ENCODE results near the gene ST6GALNAC5.

ST6GALNAC5 gene

DNA sequence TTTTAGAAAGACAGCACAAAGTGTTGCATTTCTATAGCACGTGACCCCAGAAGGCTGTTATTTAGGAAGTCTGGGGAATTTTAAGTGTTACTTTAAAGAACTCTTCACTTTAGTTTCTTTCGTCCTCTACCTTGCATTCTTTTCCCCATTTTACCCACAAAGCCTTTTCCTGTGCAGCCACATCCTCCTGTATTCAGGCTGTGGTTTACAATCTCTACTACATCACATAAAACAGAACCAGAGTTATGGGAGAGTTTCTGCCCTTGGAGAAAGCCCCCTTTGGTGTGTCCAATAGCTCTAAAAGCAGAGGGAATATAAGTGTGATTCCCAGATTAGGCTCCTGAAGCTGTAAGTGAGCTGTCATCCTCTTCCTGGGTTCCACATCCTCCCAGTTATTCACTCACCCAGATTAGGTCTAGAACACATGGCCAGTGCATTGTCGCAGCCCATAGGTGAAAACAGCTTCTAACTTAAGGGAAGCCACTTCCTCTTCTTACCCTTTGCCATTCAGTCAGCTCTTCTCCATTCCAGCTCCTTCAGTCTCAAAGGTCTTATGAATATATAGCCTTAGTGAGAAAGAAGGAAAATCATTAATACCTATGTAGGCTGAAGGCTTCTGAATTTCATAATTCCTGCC is 180.8 kb downstream of the ST6GALNAC5 start:
- Histone ChIP-seq H3K27ac (ENCODE audit: low read depth, low read length, severe bottlenecking) (no peak overlapping the region), H3K36me3 (ENCODE audit: control insufficient read depth, insufficient read depth, low read length) (no peaks in the 10 kb centered on the region), H3K9me3 (ENCODE audit: control insufficient read depth, low read length) (no peaks in the 10 kb centered on the region), H3K4me3 (ENCODE audit: extremely low read depth, insufficient read depth, low read length, poor library complexity, severe bottlenecking) (no peak overlapping the region), H3K4me1 (ENCODE audit: control insufficient read depth, insufficient read depth, low read length, poor library complexity, severe bottlenecking) (no peaks in the 10 kb centered on the region)
- WGBS, 2 experiments (ENCODE audit: insufficient coverage in 2 of 2), result 100% methylated on average over 1 of the region's 3 CpGs; no CpG with 5 or more reads in 1 of the 2 experiments

DNA sequence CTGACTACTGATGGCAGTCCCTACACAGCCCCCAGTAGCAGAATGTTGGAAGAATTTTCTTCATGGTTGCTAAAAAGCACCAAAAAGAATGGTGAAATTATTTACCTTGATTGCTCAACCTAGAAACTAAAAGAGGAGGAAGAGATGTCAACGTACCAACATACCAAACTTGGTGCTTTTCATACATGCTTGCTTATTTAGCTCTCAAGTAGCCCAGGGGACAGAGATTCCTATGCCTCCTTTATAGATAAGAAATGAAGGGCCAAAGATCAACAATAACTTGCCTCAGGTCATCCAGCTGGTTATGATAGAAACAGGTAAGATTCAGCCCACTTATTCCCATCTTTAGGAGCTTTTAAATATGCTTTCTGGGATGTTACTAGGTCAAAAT is 181.3 kb downstream of the ST6GALNAC5 start:
- no CpG with 5 or more reads among the region's 1 CpG for WGBS, 2 experiments (ENCODE audit: insufficient coverage in 2 of 2)
- Histone ChIP-seq H3K4me1 (ENCODE audit: control insufficient read depth, insufficient read depth, low read length, poor library complexity, severe bottlenecking) (no peaks in the 10 kb centered on the region), H3K36me3 (ENCODE audit: control insufficient read depth, insufficient read depth, low read length) (no peaks in the 10 kb centered on the region), H3K9me3 (ENCODE audit: control insufficient read depth, low read length) (no peaks in the 10 kb centered on the region), H3K27ac (ENCODE audit: low read depth, low read length, severe bottlenecking) (no peak overlapping the region), H3K4me3 (ENCODE audit: extremely low read depth, insufficient read depth, low read length, poor library complexity, severe bottlenecking) (no peak overlapping the region)

DNA sequence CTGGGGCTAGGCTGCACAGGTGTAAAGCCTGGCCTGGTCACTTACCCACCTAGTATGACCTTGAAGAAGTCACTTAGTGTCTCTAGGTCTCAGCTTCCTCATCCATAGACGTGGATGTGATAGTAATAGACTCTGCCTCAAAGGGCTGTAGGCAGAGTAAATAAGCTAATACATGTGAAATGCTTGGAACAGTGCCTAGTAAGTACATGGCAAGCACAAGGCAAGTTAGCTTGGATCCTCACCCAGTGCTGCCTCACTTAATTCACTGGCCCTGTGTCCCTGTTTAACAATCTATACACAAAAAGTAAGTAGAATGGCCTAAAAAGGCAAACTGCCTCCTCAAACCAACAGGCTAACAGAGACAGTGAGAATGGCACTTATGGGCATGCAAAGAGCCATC is 184.1 kb downstream of the ST6GALNAC5 start:
- H3K9me3 ChIP-seq (ENCODE audit: control insufficient read depth, low read length), result no peaks in the 10 kb centered on the region
- no peak overlapping the region for H3K4me3 ChIP-seq (ENCODE audit: extremely low read depth, insufficient read depth, low read length, poor library complexity, severe bottlenecking)
- H3K27ac ChIP-seq (ENCODE audit: low read depth, low read length, severe bottlenecking), result no peak overlapping the region
- 63% methylated on average over 1 of the region's 1 CpG; no CpG with 5 or more reads in 1 of the 2 experiments for WGBS, 2 experiments (ENCODE audit: insufficient coverage in 2 of 2)
- H3K36me3 ChIP-seq (ENCODE audit: control insufficient read depth, insufficient read depth, low read length), result no peaks in the 10 kb centered on the region
- H3K4me1 ChIP-seq (ENCODE audit: control insufficient read depth, insufficient read depth, low read length, poor library complexity, severe bottlenecking), result no peaks in the 10 kb centered on the region

DNA sequence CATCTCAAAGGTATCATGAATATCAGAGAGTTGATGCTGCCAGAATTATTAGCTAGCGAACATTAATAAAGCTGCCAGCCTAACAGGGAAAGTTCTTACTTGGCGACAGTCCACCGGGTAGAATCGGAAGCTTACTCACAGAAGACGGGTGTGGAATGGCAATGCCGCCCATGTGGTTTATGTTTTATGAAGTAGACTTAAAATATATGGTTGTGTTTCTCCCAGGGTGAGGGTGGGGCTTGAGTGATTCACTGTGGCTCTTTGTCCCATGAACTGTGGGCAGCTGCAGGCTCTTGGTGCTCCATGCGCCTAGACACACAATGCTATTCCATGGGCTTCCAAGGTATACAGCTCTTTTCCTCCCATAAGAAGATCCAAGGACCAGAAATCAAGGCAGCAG is 189.2 kb downstream of the ST6GALNAC5 start:
- Histone ChIP-seq H3K4me3 (ENCODE audit: extremely low read depth, insufficient read depth, low read length, poor library complexity, severe bottlenecking) (no peak overlapping the region), H3K36me3 (ENCODE audit: control insufficient read depth, insufficient read depth, low read length) (no peaks in the 10 kb centered on the region), H3K27ac (ENCODE audit: low read depth, low read length, severe bottlenecking) (no peak overlapping the region), H3K9me3 (ENCODE audit: control insufficient read depth, low read length) (no peaks in the 10 kb centered on the region), H3K4me1 (ENCODE audit: control insufficient read depth, insufficient read depth, low read length, poor library complexity, severe bottlenecking) (no peaks in the 10 kb centered on the region)
- WGBS, 2 experiments (ENCODE audit: insufficient coverage in 2 of 2), result 89% methylated on average over 5 to 6 of the region's 7 CpGs

DNA sequence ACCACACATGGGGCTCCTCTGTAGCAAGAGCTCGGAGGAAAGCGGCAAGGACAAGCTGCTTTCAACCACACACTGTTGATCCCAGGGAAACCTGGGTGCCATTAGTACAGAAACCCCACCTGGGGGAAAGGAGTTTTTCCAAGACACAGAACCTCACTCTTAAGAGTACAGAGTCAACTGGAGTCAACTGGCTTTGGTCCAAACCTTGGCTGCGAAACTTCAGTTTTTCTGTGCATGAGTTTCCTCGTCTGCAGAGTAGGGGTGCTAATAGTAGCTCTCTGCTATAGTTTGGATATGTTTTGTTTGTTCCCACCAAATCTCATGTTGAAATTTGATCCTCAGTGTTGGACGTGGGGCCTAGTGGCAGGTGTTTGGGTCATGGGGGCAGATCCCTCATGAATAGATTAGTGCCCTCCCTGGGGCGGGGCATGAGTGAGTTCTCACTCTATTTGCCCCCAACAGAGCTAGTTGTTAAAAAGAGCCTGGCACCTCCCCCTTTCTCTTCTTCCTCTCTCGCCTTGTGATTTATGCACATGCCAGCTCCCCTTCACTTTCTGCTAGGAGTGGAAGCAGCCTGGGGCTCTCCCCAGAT is 190.8 kb downstream of the ST6GALNAC5 start:
- 69 to 85% methylated on average over 6 of the region's 7 CpGs for WGBS, 2 experiments (ENCODE audit: insufficient coverage in 2 of 2)
- no peak overlapping the region for H3K27ac ChIP-seq (ENCODE audit: low read depth, low read length, severe bottlenecking)
- H3K36me3 ChIP-seq (ENCODE audit: control insufficient read depth, insufficient read depth, low read length), result no peaks in the 10 kb centered on the region

DNA sequence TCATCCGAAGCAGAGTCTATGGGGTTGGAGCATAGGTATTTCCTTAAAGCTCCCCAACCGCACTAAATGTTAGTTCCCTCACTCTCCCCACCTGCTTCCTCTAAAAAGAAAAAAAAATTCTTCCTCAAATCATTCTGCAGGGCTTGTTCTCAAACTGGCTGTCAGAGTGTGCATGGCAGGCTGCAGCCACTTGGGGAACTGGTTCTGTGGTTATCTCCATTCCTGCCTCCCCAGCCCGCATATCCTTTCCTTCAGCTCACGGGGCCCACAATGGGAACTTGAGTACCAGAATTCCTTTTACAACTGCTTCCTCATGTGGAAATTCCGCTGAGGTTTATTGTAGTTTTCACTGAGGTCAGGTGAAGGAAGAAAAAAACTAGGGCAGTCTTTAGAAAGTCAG is 192.7 kb downstream of the ST6GALNAC5 start:
- Histone ChIP-seq H3K9me3 (ENCODE audit: control insufficient read depth, low read length) (no peaks in the 10 kb centered on the region), H3K27ac (ENCODE audit: low read depth, low read length, severe bottlenecking) (no peak overlapping the region), H3K4me3 (ENCODE audit: extremely low read depth, insufficient read depth, low read length, poor library complexity, severe bottlenecking) (no peak overlapping the region), H3K36me3 (ENCODE audit: control insufficient read depth, insufficient read depth, low read length) (no peaks in the 10 kb centered on the region), H3K4me1 (ENCODE audit: control insufficient read depth, insufficient read depth, low read length, poor library complexity, severe bottlenecking) (no peaks in the 10 kb centered on the region)
- 69% methylated on average over 2 of the region's 5 CpGs; no CpG with 5 or more reads in 1 of the 2 experiments for WGBS, 2 experiments (ENCODE audit: insufficient coverage in 2 of 2)

More for the DNA sequence above, 190.8 kb downstream of the ST6GALNAC5 start:
- H3K9me3 ChIP-seq (ENCODE audit: control insufficient read depth, low read length), result no peaks in the 10 kb centered on the region
- H3K4me3 ChIP-seq (ENCODE audit: extremely low read depth, insufficient read depth, low read length, poor library complexity, severe bottlenecking), result no peak overlapping the region
- H3K4me1 ChIP-seq (ENCODE audit: control insufficient read depth, insufficient read depth, low read length, poor library complexity, severe bottlenecking), result no peaks in the 10 kb centered on the region

DNA sequence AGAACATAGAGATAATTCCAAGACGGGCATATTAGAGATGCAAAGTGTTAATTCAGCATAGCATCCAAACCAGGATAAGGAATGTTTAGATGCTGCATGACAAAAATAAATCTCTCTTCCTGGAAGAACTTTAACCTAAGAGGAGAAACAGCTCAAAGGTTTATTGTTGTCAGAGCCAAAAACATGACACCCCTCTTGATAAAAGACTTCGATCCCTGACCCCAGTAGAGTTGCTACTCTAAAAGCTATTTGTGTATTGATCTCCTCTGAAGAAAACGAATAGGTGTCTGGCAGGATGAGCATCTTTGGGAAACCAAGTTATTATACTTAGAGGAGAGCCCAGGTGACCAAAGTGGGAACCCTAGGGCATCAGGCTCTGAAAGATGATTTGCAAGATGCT is 193.9 kb downstream of the ST6GALNAC5 start:
- 78 to 88% methylated on average over 1 to 2 of the region's 3 CpGs for WGBS, 2 experiments (ENCODE audit: insufficient coverage in 2 of 2)
- Histone ChIP-seq H3K9me3 (ENCODE audit: control insufficient read depth, low read length) (no peaks in the 10 kb centered on the region), H3K4me3 (ENCODE audit: extremely low read depth, insufficient read depth, low read length, poor library complexity, severe bottlenecking) (no peak overlapping the region), H3K36me3 (ENCODE audit: control insufficient read depth, insufficient read depth, low read length) (no peaks in the 10 kb centered on the region), H3K4me1 (ENCODE audit: control insufficient read depth, insufficient read depth, low read length, poor library complexity, severe bottlenecking) (no peaks in the 10 kb centered on the region), H3K27ac (ENCODE audit: low read depth, low read length, severe bottlenecking) (no peak overlapping the region)

DNA sequence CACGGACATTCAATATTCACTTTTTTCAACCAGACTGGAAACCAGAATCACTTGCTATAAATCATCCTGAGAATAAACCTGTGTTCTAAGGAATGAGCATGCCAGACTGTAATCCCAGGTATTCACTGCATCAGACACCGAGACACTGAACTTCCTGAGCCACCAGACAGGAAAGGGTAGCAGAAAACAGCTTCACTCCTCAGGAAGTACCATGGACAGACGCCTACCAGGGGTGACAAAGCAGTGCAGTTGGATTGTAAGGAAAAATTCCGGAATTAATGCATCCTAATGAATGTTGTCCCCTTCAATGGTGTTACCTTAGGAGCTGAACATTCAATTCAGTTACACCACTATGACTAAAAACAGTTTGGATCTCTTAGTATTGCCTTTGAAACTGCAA is 195.8 kb downstream of the ST6GALNAC5 start:
- H3K9me3 ChIP-seq (ENCODE audit: control insufficient read depth, low read length), result no peaks in the 10 kb centered on the region
- H3K4me3 ChIP-seq (ENCODE audit: extremely low read depth, insufficient read depth, low read length, poor library complexity, severe bottlenecking), result no peak overlapping the region
- H3K27ac ChIP-seq (ENCODE audit: low read depth, low read length, severe bottlenecking), result no peak overlapping the region
- WGBS, 2 experiments (ENCODE audit: insufficient coverage in 2 of 2), result 87 to 100% methylated on average over 2 to 3 of the region's 4 CpGs
- no peaks in the 10 kb centered on the region for H3K36me3 ChIP-seq (ENCODE audit: control insufficient read depth, insufficient read depth, low read length)
- H3K4me1 ChIP-seq (ENCODE audit: control insufficient read depth, insufficient read depth, low read length, poor library complexity, severe bottlenecking), result no peaks in the 10 kb centered on the region

DNA sequence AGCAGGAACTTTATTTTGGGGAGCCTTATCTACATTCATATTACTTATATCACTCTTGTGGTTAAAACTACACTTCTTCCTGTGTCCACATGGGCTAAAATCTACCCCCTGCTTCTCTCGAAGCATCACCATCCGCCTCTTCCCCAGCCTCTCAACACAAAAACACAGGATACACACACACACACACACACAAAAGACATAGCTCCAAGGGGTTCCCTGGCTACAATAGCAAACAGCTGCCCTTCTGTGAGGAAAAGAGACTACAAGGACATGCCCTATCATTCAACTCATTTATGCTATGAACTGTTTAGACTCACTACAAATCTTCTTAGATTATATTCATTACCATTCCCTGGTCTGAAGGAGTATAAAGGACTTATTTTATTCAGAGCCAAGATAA is 197.0 kb downstream of the ST6GALNAC5 start:
- H3K4me1 ChIP-seq (ENCODE audit: control insufficient read depth, insufficient read depth, low read length, poor library complexity, severe bottlenecking), result no peaks in the 10 kb centered on the region
- H3K4me3 ChIP-seq (ENCODE audit: extremely low read depth, insufficient read depth, low read length, poor library complexity, severe bottlenecking), result no peak overlapping the region
- H3K9me3 ChIP-seq (ENCODE audit: control insufficient read depth, low read length), result no peaks in the 10 kb centered on the region
- no peaks in the 10 kb centered on the region for H3K36me3 ChIP-seq (ENCODE audit: control insufficient read depth, insufficient read depth, low read length)
- no peak overlapping the region for H3K27ac ChIP-seq (ENCODE audit: low read depth, low read length, severe bottlenecking)
- 70 to 83% methylated on average over 2 of the region's 2 CpGs for WGBS, 2 experiments (ENCODE audit: insufficient coverage in 2 of 2)

DNA sequence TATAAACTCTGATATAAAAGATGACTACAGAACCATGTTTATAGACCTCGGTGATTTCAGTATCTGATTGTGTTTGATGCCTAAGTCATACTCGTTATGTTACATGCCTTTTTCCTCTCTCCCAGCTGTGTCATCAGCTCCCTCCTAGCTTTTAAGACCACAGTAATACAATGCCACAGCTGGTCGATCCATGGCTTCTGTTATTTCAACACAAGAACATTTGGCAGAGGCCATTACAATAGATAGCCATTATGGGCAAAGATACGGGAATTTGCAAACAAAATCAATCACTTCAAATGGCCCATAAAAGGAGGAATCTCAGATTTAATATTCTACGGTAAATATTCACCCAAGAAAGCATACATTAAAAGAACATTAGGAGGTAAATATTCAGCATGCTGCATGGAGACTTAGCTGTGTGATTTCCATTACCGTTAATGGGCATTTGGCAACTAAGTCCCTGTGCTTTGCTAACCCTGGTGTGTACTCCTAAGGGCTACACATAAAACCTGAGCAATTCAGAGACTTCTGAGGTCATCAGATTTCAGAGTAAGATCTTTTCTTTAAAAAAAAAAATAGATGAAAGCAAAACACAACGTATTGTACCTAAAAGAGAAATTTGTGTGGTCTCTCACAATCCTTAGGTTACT is 198.5 kb downstream of the ST6GALNAC5 start:
- Histone ChIP-seq H3K4me1 (ENCODE audit: control insufficient read depth, insufficient read depth, low read length, poor library complexity, severe bottlenecking) (no peaks in the 10 kb centered on the region), H3K36me3 (ENCODE audit: control insufficient read depth, insufficient read depth, low read length) (no peaks in the 10 kb centered on the region), H3K9me3 (ENCODE audit: control insufficient read depth, low read length) (no peaks in the 10 kb centered on the region), H3K4me3 (ENCODE audit: extremely low read depth, insufficient read depth, low read length, poor library complexity, severe bottlenecking) (no peak overlapping the region), H3K27ac (ENCODE audit: low read depth, low read length, severe bottlenecking) (no peak overlapping the region)
- 91 to 94% methylated on average over 3 to 4 of the region's 7 CpGs for WGBS, 2 experiments (ENCODE audit: insufficient coverage in 2 of 2)

DNA sequence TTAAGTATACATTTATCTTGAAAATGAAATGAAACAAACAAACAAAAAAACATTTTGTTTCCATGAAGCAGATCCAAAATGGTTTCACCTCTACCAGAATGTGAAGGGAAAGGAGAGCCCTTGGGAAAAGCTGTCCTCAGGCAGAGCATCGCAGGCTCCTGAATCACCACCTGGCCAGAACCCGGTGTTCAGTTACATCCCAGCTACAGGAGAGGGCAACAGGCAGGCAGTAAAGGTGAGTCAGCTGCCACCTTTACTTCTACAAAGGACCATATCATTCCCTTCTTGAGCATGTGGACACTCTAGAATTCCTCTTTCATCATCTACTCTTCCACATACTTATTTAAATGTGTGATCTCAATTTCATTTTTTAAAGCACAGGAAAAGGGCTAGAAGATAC is 200.7 kb downstream of the ST6GALNAC5 start:
- H3K9me3 ChIP-seq (ENCODE audit: control insufficient read depth, low read length), result no peaks in the 10 kb centered on the region
- no peak overlapping the region for H3K27ac ChIP-seq (ENCODE audit: low read depth, low read length, severe bottlenecking)
- H3K4me1 ChIP-seq (ENCODE audit: control insufficient read depth, insufficient read depth, low read length, poor library complexity, severe bottlenecking), result no peaks in the 10 kb centered on the region
- no peak overlapping the region for H3K4me3 ChIP-seq (ENCODE audit: extremely low read depth, insufficient read depth, low read length, poor library complexity, severe bottlenecking)
- 100% methylated on average over 2 of the region's 2 CpGs; no CpG with 5 or more reads in 1 of the 2 experiments for WGBS, 2 experiments (ENCODE audit: insufficient coverage in 2 of 2)
- no peaks in the 10 kb centered on the region for H3K36me3 ChIP-seq (ENCODE audit: control insufficient read depth, insufficient read depth, low read length)
